ENCODE measurements around the gene WDR33.
A peak's percentile ranks its signal among the peaks of the same experiment; 100 is the strongest.
"Not testable (repeated sequence)": the region's sequence is repeated elsewhere in the genome, so short reads cannot be mapped to it uniquely, and the experiment has no call there.

The WDR33 gene

GRCh38 chr2:127810156-127810618 is 784 bp downstream of the WDR33 start:
- peak; percentile 28 for DNase-seq (ENCODE audit: low spot score)

- no peak for DNase-seq (ENCODE audit: low spot score)
Observed at GRCh38 chr2:127807678-127808353, 3.2 kb downstream of the WDR33 start.

GRCh38 chr2:127806860-127807259 is 4.1 kb downstream of the WDR33 start:
- not testable (repeated sequence) for DNase-seq (ENCODE audit: low spot score)

GRCh38 chr2:127805491-127805890 is 5.5 kb downstream of the WDR33 start:
- no peak for DNase-seq (ENCODE audit: low spot score)

- no peak for DNase-seq (ENCODE audit: low spot score)
Observed at GRCh38 chr2:127799926-127800325, 11.0 kb downstream of the WDR33 start.

GRCh38 chr2:127796389-127796788 is 14.6 kb downstream of the WDR33 start:
- no peak for DNase-seq (ENCODE audit: low spot score)

- DNase-seq (ENCODE audit: low spot score), result not testable (repeated sequence)
Observed at GRCh38 chr2:127794901-127795300, 16.1 kb downstream of the WDR33 start.

GRCh38 chr2:127792805-127793204 is 18.2 kb downstream of the WDR33 start:
- no peak for DNase-seq (ENCODE audit: low spot score)

GRCh38 chr2:127790694-127791529 is 20.1 kb downstream of the WDR33 start:
- no peak for DNase-seq (ENCODE audit: low spot score)

GRCh38 chr2:127786048-127786809 is 24.7 kb downstream of the WDR33 start:
- DNase-seq (ENCODE audit: low spot score), result no peak

GRCh38 chr2:127784965-127785518 is 25.9 kb downstream of the WDR33 start:
- DNase-seq (ENCODE audit: low spot score), result no peak

- no peak for DNase-seq (ENCODE audit: low spot score)
Observed at GRCh38 chr2:127783101-127783500, 27.9 kb downstream of the WDR33 start.

GRCh38 chr2:127778850-127779249 is 32.1 kb downstream of the WDR33 start:
- no peak for DNase-seq (ENCODE audit: low spot score)

GRCh38 chr2:127778447-127778846 is 32.5 kb downstream of the WDR33 start:
- no peak for DNase-seq (ENCODE audit: low spot score)

GRCh38 chr2:127776122-127776780 is 34.7 kb downstream of the WDR33 start:
- DNase-seq (ENCODE audit: low spot score), result no peak

GRCh38 chr2:127771756-127772155 is 39.2 kb downstream of the WDR33 start:
- DNase-seq (ENCODE audit: low spot score), result no peak

GRCh38 chr2:127770973-127771735 is 39.8 kb downstream of the WDR33 start:
- DNase-seq (ENCODE audit: low spot score), result no peak

- DNase-seq (ENCODE audit: low spot score), result not testable (repeated sequence)
Observed at GRCh38 chr2:127770534-127770933, 40.4 kb downstream of the WDR33 start.

- no peak for DNase-seq (ENCODE audit: low spot score)
Observed at GRCh38 chr2:127769587-127769986, 41.4 kb downstream of the WDR33 start.

- DNase-seq (ENCODE audit: low spot score), result no peak
Observed at GRCh38 chr2:127768775-127769479, 42.0 kb downstream of the WDR33 start.
